Effector memory CD8-positive, alpha-beta T cell (primary cell): ENCODE results near the gene CCM2L.

Experiments
- ATAC-seq: fragments of 150-1000 bp; cut with Tn5 transposase; replicated peaks from 2 replicates; pipeline ENCODE4 v1.10.0; 2021; ENCODE audit warnings: mild to moderate bottlenecking, moderate library complexity
- DNase-seq, 3 experiments: peaks; one replicate each; pipeline ENCODE4 v3.0.0; 2021
- H3K27ac Mint-ChIP-seq, 2 donors: one replicate each; pipeline ENCODE4 v1.8.0; 2022; ENCODE audit warnings: mild to moderate bottlenecking in 2 of 2, mixed read lengths in 2 of 2, moderate library complexity in 2 of 2
- H3K27me3 Mint-ChIP-seq, 2 donors: one replicate each; pipeline ENCODE4 v1.8.0; 2022; ENCODE audit warnings: mixed read lengths in 2 of 2
- H3K36me3 Mint-ChIP-seq: one replicate; pipeline ENCODE4 v1.8.0; 2022; ENCODE audit warnings: mild to moderate bottlenecking, moderate library complexity, mixed read lengths; ENCODE audit not compliant: insufficient read depth
- H3K4me1 Mint-ChIP-seq, 2 donors: one replicate each; pipeline ENCODE4 v1.8.0; 2022; ENCODE audit warnings: low read depth in 2 of 2, mixed read lengths in 2 of 2
- H3K4me3 Mint-ChIP-seq, 2 donors: one replicate each; pipeline ENCODE4 v1.8.0; 2022; ENCODE audit warnings: mild to moderate bottlenecking in 2 of 2, mixed read lengths in 2 of 2, moderate library complexity in 2 of 2
- H3K9me3 Mint-ChIP-seq, 2 donors: one replicate each; pipeline ENCODE4 v1.8.0; 2022; ENCODE audit warnings: mixed read lengths in 2 of 2
- total RNA-seq, 9 experiments: gene quantifications; one replicate each; lab custom pipeline; 2026; lab: John Stamatoyannopoulos, UW

CCM2L gene
- 0 reads per million in 9 experiments for total RNA-seq

GRCh38 chr20:32010101-32010500 lies at the start of gene CCM2L:
Gene CCM2L (plus strand): TSS chr20:32010438. CDS start chr20:32010455, 17 bp downstream.
- Mint-ChIP-seq H3K9me3 (no peaks in the 10 kb centered on the region), H3K4me3 (no peak within 1 kb of the TSS), H3K27me3 (peaks cover 20 to 47% of the 10 kb centered on the region in 2 donors), H3K36me3 (no peaks in the 10 kb centered on the region), H3K27ac (no peak within 1 kb of the TSS), H3K4me1 (peaks cover 4 to 5% of the 10 kb centered on the region in 2 donors)
- DNase-seq (no peak), ATAC-seq (no peak)

GRCh38 chr20:31962761-31963160 lies 47.5 kb upstream of the CCM2L start:
- H3K4me1 Mint-ChIP-seq = no peaks in the 10 kb centered on the region
- H3K27ac Mint-ChIP-seq = no peak overlapping the region
- no peaks in the 10 kb centered on the region for H3K36me3 Mint-ChIP-seq
- H3K27me3 Mint-ChIP-seq = peaks cover 72 to 81% of the 10 kb centered on the region in 2 donors
- no peak overlapping the region for H3K4me3 Mint-ChIP-seq
- no peaks in the 10 kb centered on the region for H3K9me3 Mint-ChIP-seq
- no peak for ATAC-seq
- DNase-seq = no peak

GRCh38 chr20:31963889-31964288 lies 46.3 kb upstream of the CCM2L start:
- H3K27ac Mint-ChIP-seq = no peak overlapping the region
- DNase-seq = no peak
- no peaks in the 10 kb centered on the region for H3K9me3 Mint-ChIP-seq
- H3K36me3 Mint-ChIP-seq = peaks cover 4% of the 10 kb centered on the region
- no peak for ATAC-seq
- peaks cover 2 to 4% of the 10 kb centered on the region in 2 donors for H3K4me1 Mint-ChIP-seq
- H3K27me3 Mint-ChIP-seq = peaks cover 76 to 85% of the 10 kb centered on the region in 2 donors
- H3K4me3 Mint-ChIP-seq = no peak overlapping the region

GRCh38 chr20:31966991-31967655 lies 43.1 kb upstream of the CCM2L start:
- H3K9me3 Mint-ChIP-seq = no peaks in the 10 kb centered on the region
- no peak overlapping the region for H3K27ac Mint-ChIP-seq
- H3K4me1 Mint-ChIP-seq = peaks cover 2 to 4% of the 10 kb centered on the region in 2 donors

GRCh38 chr20:31967830-31968249 lies 42.4 kb upstream of the CCM2L start, which contains the start of gene XKR7:
Gene XKR7 (plus strand): TSS chr20:31968151. CDS start chr20:31968176, 25 bp downstream.
- Mint-ChIP-seq H3K4me3 (peak within 1 kb of the TSS; percentile 67 to 76), H3K27ac (no peak within 1 kb of the TSS), H3K9me3 (no peaks in the 10 kb centered on the region), H3K27me3 (peaks cover 73 to 92% of the 10 kb centered on the region in 2 donors), H3K36me3 (peaks cover 4% of the 10 kb centered on the region), H3K4me1 (peaks cover 2 to 4% of the 10 kb centered on the region in 2 donors)
- ATAC-seq (peak; percentile 15), DNase-seq (no peak)

More at GRCh38 chr20:31966991-31967655, 43.1 kb upstream of the CCM2L start:
- peaks cover 74 to 92% of the 10 kb centered on the region in 2 donors for H3K27me3 Mint-ChIP-seq
- ATAC-seq = no peak
- peaks cover 4% of the 10 kb centered on the region for H3K36me3 Mint-ChIP-seq
- no peak for DNase-seq
- H3K4me3 Mint-ChIP-seq = peak overlapping the region; percentile 16 to 33

GRCh38 chr20:31968291-31969126 lies 41.7 kb upstream of the CCM2L start:
- H3K27me3 Mint-ChIP-seq = peaks cover 77 to 97% of the 10 kb centered on the region in 2 donors

GRCh38 chr20:31969991-31970390 lies 40.2 kb upstream of the CCM2L start:
- H3K36me3 Mint-ChIP-seq = peaks cover 4% of the 10 kb centered on the region
- H3K4me3 Mint-ChIP-seq = no peak overlapping the region
- DNase-seq (no peak), ATAC-seq (no peak)
- peaks cover 81 to 97% of the 10 kb centered on the region in 2 donors for H3K27me3 Mint-ChIP-seq
- no peak overlapping the region for H3K27ac Mint-ChIP-seq
- H3K9me3 Mint-ChIP-seq = no peaks in the 10 kb centered on the region
- peaks cover 2 to 4% of the 10 kb centered on the region in 2 donors for H3K4me1 Mint-ChIP-seq

More at GRCh38 chr20:31968291-31969126, 41.7 kb upstream of the CCM2L start:
- Mint-ChIP-seq H3K4me3 (peak overlapping the region; percentile 67 to 76), H3K9me3 (no peaks in the 10 kb centered on the region), H3K27ac (no peak overlapping the region), H3K4me1 (peaks cover 2 to 4% of the 10 kb centered on the region in 2 donors), H3K36me3 (peaks cover 4% of the 10 kb centered on the region)
- peak; percentile 83 to 89 (median 88) for DNase-seq
- peak; percentile 99 for ATAC-seq

- Mint-ChIP-seq H3K4me1 (peaks cover 2 to 4% of the 10 kb centered on the region in 2 donors), H3K36me3 (peaks cover 4% of the 10 kb centered on the region), H3K4me3 (no peak overlapping the region), H3K9me3 (no peaks in the 10 kb centered on the region), H3K27ac (no peak overlapping the region), H3K27me3 (peaks cover 75 to 94% of the 10 kb centered on the region in 2 donors)
- ATAC-seq (no peak), DNase-seq (no peak)
Measured at GRCh38 chr20:31972471-31973021, 37.7 kb upstream of the CCM2L start.

GRCh38 chr20:31974296-31974695 lies 35.9 kb upstream of the CCM2L start:
- peaks cover 66 to 86% of the 10 kb centered on the region in 2 donors for H3K27me3 Mint-ChIP-seq
- H3K36me3 Mint-ChIP-seq = no peaks in the 10 kb centered on the region
- no peaks in the 10 kb centered on the region for H3K9me3 Mint-ChIP-seq
- no peaks in the 10 kb centered on the region for H3K4me1 Mint-ChIP-seq
- ATAC-seq = no peak
- H3K27ac Mint-ChIP-seq = no peak overlapping the region
- no peak for DNase-seq
- H3K4me3 Mint-ChIP-seq = no peak overlapping the region

- peaks cover 68 to 86% of the 10 kb centered on the region in 2 donors for H3K27me3 Mint-ChIP-seq
- H3K27ac Mint-ChIP-seq = no peak overlapping the region
- DNase-seq (no peak), ATAC-seq (no peak)
- H3K4me3 Mint-ChIP-seq = no peak overlapping the region
- no peaks in the 10 kb centered on the region for H3K36me3 Mint-ChIP-seq
- no peaks in the 10 kb centered on the region for H3K9me3 Mint-ChIP-seq
- H3K4me1 Mint-ChIP-seq = no peaks in the 10 kb centered on the region
Measured at GRCh38 chr20:31974951-31975487, 35.2 kb upstream of the CCM2L start.

GRCh38 chr20:31975874-31976273 lies 34.4 kb upstream of the CCM2L start:
- no peak for ATAC-seq
- Mint-ChIP-seq H3K4me1 (no peaks in the 10 kb centered on the region), H3K4me3 (no peak overlapping the region), H3K27me3 (peaks cover 67 to 86% of the 10 kb centered on the region in 2 donors), H3K36me3 (no peaks in the 10 kb centered on the region), H3K9me3 (no peaks in the 10 kb centered on the region), H3K27ac (no peak overlapping the region)
- no peak for DNase-seq

GRCh38 chr20:31977080-31977479 lies 33.2 kb upstream of the CCM2L start:
- H3K36me3 Mint-ChIP-seq = no peaks in the 10 kb centered on the region
- H3K9me3 Mint-ChIP-seq = no peaks in the 10 kb centered on the region
- DNase-seq = no peak
- ATAC-seq = no peak
- no peaks in the 10 kb centered on the region for H3K4me1 Mint-ChIP-seq
- H3K27ac Mint-ChIP-seq = no peak overlapping the region
- H3K27me3 Mint-ChIP-seq = peaks cover 66 to 88% of the 10 kb centered on the region in 2 donors
- H3K4me3 Mint-ChIP-seq = no peak overlapping the region
